Measurements from ENCODE around the gene TMEM201.
A peak's percentile ranks its signal among the peaks of the same experiment; 100 is the strongest.

TMEM201 gene

DNA sequence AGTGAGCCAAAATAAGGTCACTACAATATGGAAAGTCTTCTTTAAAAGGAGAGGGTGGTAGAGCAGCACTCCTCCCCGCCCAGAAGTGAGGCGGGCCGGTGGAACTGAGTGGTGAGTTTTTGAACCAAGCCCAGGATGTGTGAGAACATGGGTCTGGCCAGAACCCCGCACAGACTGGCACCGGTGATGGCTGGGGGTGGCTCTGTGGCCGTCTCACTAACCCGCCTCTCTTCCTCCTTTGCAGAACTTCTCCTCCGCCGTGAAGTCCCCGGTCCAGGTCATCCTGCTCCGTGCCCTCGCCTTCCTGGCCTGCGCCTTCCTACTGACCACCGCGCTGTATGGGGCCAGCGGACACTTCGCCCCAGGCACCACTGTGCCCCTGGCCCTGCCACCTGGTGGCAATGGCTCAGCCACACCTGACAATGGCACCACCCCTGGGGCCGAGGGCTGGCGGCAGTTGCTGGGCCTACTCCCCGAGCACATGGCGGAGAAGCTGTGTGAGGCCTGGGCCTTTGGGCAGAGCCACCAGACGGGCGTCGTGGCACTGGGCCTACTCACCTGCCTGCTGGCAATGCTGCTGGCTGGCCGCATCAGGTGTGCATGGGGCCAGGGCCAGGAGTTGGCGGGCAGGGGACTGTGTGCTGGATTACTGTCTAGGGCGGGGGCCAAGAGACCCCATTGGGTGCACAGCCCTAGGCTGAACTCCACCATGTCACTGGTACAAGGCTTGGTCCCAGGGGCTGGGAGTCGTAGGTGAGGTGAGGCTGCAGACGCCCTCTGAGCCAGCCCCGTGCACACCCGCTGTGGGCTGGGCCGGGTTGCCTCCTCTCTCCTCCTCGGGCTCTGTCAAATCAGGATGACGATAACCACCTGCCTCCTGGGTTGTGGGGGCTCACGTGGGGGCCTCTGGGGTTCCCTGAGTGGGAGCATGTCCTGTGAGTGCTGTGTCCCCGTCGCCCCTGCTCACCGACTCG lies 12.4 kb downstream of the TMEM201 start:
- DNase-seq (ENCODE audit: low read depth in 2 of 2): no peak

DNA sequence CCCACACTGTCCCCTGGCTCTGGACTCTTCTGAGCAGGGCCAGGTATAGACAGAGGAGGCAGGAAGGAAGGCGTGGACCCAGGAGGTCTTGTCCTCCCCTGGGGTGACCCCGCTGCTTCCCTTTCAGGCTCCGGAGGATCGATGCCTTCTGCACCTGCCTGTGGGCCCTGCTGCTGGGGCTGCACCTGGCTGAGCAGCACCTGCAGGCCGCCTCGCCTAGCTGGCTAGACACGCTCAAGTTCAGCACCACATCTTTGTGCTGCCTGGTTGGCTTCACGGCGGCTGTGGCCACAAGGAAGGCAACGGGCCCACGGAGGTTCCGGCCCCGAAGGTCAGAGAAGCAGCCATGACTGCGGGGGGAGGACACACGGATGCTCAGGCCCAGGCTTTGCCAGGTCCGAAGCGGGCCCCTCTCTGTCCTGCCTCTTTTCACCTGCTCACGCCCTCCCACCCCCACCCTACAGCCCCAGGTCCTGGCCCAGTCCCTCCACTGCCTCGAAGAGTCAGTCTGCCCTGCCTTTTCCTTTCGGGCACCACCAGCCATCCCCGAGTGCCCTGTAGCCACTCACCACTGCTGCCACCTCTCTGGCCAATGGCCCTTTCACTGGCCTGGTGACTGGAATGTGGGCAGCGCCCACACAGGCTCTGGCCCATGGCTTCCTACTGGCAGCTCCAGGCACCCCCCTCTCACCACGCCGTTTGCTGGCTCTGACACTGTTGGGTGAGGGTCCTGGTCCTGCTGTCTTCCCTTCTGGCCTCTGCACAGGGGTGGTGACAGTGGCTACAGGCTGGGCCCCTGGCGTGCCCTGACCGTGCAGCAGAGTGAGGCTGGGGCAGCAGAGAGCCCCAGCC lies 13.5 kb downstream of the TMEM201 start:
- DNase-seq (ENCODE audit: low read depth in 2 of 2): no peak

- DNase-seq (ENCODE audit: low read depth in 2 of 2): no peak
Observed at GRCh38 chr1:9602794-9603167, 14.1 kb downstream of the TMEM201 start.

DNA sequence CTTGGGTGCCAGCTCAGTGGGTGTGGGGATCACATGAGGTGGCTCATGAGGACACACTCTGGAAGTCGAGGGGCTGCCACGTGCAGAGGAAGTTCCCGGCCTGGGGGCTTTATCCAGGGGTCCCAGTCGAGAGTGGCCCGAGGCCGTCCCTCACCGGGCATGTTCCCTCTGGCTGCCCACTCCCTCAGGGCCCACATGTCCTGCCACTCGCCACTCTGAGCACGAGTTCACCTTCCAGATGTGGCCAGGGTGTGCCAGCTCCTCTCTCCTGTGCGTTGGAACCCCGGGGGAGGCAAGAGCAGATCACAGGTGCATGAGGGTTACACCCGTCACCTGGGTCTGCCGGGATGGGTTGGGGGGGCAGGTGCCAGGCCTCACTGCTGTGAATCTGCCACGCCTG lies 14.6 kb downstream of the TMEM201 start:
- DNase-seq (ENCODE audit: low read depth in 2 of 2): no peak

- no peak for DNase-seq (ENCODE audit: low read depth in 2 of 2)
Observed at GRCh38 chr1:9603766-9604753, 15.3 kb downstream of the TMEM201 start.

GRCh38 chr1:9604836-9605235 lies 16.1 kb downstream of the TMEM201 start:
- no peak for DNase-seq (ENCODE audit: low read depth in 2 of 2)

GRCh38 chr1:9605946-9606455 lies 17.3 kb downstream of the TMEM201 start:
- DNase-seq (ENCODE audit: low read depth in 2 of 2): no peak

- DNase-seq (ENCODE audit: low read depth in 2 of 2): no peak
Observed at GRCh38 chr1:9606458-9606857, 17.7 kb downstream of the TMEM201 start.

DNA sequence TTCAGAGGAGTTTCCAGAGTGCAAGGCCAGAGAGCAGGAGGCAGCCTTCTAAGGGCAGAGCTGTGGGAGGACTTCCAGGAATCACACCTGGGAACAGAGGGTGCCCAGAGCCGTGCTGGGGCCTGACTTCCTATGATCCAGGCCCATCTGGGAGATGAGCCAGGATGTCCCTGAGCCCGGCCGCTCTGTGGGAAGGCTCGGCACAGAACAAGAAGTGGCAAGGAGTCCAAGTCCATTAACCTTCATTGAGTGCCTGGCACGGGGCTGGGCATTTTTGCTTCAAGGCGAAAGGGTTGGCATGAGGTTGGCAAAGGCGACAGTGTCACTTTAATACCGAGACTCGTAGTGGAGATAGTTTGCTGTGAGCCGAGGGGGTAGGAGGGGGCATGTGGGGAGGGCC lies 18.2 kb downstream of the TMEM201 start:
- DNase-seq (ENCODE audit: low read depth in 2 of 2): no peak

GRCh38 chr1:9607352-9607751 lies 18.6 kb downstream of the TMEM201 start:
- DNase-seq (ENCODE audit: low read depth in 2 of 2): no peak

GRCh38 chr1:9609998-9610397 lies 21.3 kb downstream of the TMEM201 start:
- DNase-seq (ENCODE audit: low read depth in 2 of 2): no peak

DNA sequence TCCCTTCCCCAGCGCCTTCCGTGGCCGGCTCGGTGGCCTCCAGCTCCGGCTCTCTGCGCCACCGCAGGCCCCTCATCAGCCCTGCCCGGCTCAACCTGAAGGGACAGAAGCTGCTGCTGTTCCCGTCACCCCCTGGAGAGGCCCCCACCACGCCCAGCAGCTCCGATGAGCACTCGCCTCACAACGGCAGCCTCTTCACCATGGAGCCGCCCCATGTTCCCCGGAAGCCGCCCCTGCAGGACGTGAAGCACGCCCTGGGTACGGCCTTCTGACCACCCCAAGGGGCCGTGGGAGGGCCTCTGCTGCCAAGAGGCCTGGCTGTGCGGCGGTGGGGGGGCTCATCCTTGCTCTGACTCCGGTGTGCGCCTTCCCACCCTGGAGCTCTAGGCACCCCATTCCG lies 21.8 kb downstream of the TMEM201 start:
- DNase-seq (ENCODE audit: low read depth in 2 of 2): no peak

- DNase-seq (ENCODE audit: low read depth in 2 of 2): no peak
Observed at GRCh38 chr1:9611716-9612115, 23.0 kb downstream of the TMEM201 start.

DNA sequence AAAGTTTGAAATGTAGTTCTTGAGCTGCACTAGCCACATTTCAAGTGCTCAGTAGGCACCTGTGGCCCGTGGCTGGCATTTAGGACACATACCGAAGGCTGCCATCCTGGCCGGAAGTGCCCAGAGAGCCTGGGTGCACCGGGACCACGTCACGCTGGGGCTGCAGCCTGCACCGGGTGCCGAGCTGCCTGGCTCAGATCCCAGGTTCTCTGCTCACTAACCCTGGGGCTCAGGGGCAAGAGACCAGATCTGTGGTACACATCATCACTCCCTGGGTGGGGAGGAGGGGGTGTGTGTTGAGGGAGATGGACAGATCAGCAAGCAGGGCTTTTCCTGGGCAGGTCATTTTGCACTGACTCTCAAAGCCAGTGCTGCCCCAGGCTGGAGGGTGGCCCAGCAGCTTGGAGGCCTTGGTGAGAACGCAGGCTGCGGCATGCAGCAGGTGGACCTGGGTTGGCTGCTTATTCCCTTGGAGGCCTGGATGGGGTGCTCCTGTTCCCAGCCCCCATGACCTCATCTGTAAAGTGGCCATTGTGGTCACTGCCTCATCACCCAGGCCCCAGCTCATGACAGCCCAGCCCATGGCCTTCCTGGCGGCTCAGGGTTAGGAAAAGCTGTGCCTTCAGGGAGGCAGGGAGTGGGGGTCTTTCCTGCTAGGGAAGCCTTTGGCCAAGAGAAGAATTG lies 23.6 kb downstream of the TMEM201 start:
- DNase-seq (ENCODE audit: low read depth in 2 of 2): no peak

GRCh38 chr1:9612871-9613624 lies 24.3 kb downstream of the TMEM201 start:
- DNase-seq (ENCODE audit: low read depth in 2 of 2): no peak

DNA sequence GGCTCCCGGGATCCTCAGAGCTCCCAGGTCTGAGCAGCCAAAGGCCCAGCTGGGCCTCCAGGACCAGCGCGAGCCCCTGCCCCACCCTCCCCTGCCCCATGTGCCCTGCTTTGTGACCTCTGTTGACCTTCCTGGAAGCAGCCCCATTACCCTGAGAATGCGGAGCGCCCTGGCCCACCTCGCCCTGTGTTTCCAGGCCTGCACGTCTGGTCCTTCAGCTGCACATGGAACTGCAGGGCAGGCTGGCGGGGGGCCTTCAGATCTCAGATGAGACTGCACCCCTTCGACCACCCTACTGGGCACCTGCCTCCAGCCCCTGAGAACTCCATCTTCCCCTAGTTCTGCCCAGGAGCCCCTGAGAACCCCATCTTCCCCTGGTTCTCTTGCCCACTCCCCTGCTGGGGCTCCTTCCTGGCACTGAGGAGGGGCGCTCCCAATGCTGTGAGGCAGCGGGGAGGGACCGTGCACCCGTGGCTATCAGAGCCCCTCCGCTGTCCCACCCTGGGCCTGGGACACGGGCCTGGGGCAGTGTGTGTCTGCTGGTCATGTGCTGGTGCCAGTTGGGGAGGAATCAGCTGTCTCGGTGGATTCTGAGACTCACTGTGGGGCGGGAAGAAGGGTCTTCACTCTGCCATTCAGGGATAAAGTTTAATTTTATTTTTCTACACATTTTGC lies 25.1 kb downstream of the TMEM201 start:
- no peak for DNase-seq (ENCODE audit: low read depth in 2 of 2)

GRCh38 chr1:9615316-9616063 lies 26.8 kb downstream of the TMEM201 start:
- peak; percentile 40 to 47 for DNase-seq (ENCODE audit: low read depth in 2 of 2)

DNA sequence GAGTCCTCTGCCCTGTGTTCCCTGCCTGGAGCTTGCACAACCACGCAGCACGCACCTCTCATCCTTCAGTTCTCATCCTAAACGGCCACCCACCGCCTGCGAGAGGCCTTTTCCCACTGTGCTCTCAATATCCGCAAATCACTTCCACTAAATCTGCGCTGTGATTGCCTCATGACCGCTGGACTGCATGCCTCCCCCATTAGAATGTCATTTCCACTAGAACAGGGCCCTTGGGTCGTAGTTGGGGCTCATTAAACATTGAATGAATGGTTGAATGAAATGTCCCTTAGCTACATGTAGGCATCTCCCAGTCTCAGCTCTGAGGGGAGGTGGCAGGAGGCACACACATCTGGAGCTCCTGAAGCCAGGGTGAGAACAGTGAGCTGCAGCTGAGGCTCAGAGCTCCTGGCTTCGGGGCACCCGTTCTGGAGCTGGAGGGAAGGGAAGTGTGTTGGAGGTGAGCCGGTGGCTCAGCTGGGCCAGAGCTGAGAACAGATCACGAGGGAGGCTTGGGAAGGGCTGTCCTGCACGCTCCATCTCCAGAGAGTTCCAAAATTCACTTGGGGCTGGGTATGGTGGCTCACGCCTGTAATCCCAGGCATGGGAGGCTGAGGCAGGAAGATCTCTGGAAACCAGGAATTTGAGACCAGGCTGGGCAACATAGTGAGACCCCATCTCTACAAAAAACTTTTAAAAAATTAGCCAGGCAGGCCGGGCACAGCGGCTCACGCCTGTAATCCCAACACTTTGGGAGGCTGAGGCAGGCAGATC lies 30.4 kb downstream of the TMEM201 start:
- no peak for DNase-seq (ENCODE audit: low read depth in 2 of 2)

Data from stimulated activated CD4-positive, alpha-beta T cell treated with anti-CD3 and anti-CD28 coated beads, Interleukin-4, amount 100 ng/mL, for 48 hours (primary cell).